ENCODE results near the gene ENTHD1.
"Not testable (repeated sequence)": the region's sequence is repeated elsewhere in the genome, so short reads cannot be mapped to it uniquely, and the experiment has no call there.

Gene ENTHD1

GRCh38 chr22:39896313-39896996 is 2.9 kb upstream of the ENTHD1 start:
- DNase-seq = no peak

GRCh38 chr22:39895682-39896081 is 2.1 kb upstream of the ENTHD1 start:
- DNase-seq = no peak

GRCh38 chr22:39894554-39895092 is 1.1 kb upstream of the ENTHD1 start:
- no peak for DNase-seq

- not testable (repeated sequence) for DNase-seq
Measured at GRCh38 chr22:39889924-39890323, 3.6 kb downstream of the ENTHD1 start.

GRCh38 chr22:39883057-39883456 is 10.5 kb downstream of the ENTHD1 start:
- no peak for DNase-seq

GRCh38 chr22:39880722-39881121 is 12.8 kb downstream of the ENTHD1 start:
- no peak for DNase-seq

GRCh38 chr22:39877079-39877845 is 16.3 kb downstream of the ENTHD1 start:
- DNase-seq = no peak

- DNase-seq = not testable (repeated sequence)
Measured at GRCh38 chr22:39875176-39875885, 18.2 kb downstream of the ENTHD1 start.

- DNase-seq = no peak
Measured at GRCh38 chr22:39873965-39874364, 19.6 kb downstream of the ENTHD1 start.

- no peak for DNase-seq
Measured at GRCh38 chr22:39872548-39872947, 21.0 kb downstream of the ENTHD1 start.

- DNase-seq = no peak
Measured at GRCh38 chr22:39871008-39871798, 22.4 kb downstream of the ENTHD1 start.

GRCh38 chr22:39869797-39870196 is 23.8 kb downstream of the ENTHD1 start:
- DNase-seq = not testable (repeated sequence)

- DNase-seq = no peak
Measured at GRCh38 chr22:39868741-39869140, 24.8 kb downstream of the ENTHD1 start.

- DNase-seq = no peak
Measured at GRCh38 chr22:39859903-39860588, 33.5 kb downstream of the ENTHD1 start.

GRCh38 chr22:39856588-39856987 is 37.0 kb downstream of the ENTHD1 start:
- DNase-seq = no peak

GRCh38 chr22:39852799-39853198 is 40.8 kb downstream of the ENTHD1 start:
- no peak for DNase-seq

- no peak for DNase-seq
Measured at GRCh38 chr22:39851606-39852315, 41.8 kb downstream of the ENTHD1 start.

- no peak for DNase-seq
Measured at GRCh38 chr22:39847477-39847876, 46.1 kb downstream of the ENTHD1 start.

- DNase-seq = not testable (repeated sequence)
Measured at GRCh38 chr22:39846539-39846938, 47.0 kb downstream of the ENTHD1 start.

GRCh38 chr22:39845529-39845928 is 48.0 kb downstream of the ENTHD1 start:
- DNase-seq = no peak

GRCh38 chr22:39839917-39840510 is 53.5 kb downstream of the ENTHD1 start:
- no peak for DNase-seq

Measured in SHP77 (cell line).